ENCODE results near the gene TEKT3.
A peak's percentile ranks its signal among the peaks of the same experiment; 100 is the strongest.

The TEKT3 gene

DNA sequence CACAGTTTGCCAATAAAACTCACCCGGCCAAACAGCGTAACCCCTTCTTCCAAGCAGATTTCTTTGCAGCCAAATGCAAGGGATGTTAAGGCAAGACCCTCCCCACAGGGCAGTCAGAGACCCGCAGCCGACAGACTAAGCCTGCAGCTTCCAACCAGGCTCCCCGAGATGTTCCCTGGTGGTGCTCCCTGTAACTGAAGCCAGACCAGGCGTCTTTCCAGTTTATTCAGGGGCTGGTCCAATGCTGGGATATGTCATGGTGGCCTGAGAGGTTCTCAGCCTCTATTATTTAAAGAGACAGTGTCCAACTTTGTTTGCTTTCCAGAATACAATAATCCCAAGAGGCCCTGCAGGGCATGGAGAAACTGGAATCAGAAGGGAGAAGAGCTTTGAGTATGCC, 76.3 kb downstream of the TEKT3 start, which contains the start of gene PMP22:
Gene PMP22, minus strand, starts transcription at position 196 of the 400 bp plus-strand sequence. CDS start 4,599 bp downstream, outside the sequence.
- DNase-seq (ENCODE audit: low read depth) = no peak

DNA sequence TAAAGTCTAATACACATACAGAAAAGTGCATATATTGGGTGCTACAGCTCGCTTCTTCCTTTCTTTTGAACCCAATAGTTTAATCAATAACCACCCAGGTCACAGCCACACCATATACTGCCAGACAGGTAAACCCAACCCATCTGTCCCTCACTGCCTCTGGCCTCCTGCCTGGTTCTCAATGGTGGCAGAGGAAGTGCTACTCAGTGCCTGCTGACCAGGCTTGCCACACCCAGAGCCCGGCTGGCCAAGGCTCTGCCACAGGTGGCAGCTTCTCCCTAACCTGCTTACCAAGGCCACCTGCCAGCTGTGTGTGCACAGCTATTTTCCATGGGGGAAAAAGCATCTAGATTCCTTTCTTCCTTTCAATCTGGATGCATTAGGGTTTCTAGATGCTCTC, 76.9 kb downstream of the TEKT3 start:
- no peak for DNase-seq (ENCODE audit: low read depth)

DNA sequence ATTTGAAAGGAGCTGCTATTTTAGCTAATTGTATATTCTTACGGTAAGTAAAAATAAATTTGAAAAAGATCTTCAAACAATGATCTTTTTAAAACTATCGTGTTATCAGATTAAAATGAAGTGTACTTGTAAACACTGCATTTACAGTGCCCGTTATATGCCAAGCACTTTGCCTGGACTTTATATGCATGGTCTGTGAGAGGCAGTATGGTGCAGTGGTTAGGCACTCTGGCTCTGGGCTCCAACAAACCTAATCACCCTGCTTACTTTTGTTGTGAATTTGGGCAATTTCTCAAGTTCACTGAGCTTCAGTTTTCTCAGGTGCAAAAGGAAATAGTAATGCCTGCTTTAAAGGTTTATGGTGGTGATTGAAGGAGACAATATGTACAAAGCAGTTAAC, 77.7 kb downstream of the TEKT3 start:
- DNase-seq (ENCODE audit: low read depth) = no peak

DNA sequence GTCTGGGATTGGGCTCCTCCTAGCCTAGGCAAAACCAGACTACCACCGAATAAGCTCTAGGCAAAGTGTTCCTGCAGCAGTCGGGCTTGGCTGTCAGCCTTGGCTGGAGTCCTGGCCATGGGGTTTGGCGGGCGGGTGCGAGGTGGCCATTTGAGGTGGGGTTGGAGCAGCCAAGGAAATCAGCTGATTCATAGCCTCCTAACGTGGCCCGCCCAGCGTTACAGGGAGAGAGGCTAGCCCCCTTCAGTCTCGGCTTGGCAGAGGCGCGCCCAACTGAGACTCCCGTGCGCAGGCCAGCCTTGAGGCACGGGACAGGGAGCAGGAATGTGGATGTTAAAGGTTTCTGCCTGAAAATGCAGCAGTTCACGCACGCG, 78.2 kb downstream of the TEKT3 start:
- DNase-seq (ENCODE audit: low read depth) = no peak

DNA sequence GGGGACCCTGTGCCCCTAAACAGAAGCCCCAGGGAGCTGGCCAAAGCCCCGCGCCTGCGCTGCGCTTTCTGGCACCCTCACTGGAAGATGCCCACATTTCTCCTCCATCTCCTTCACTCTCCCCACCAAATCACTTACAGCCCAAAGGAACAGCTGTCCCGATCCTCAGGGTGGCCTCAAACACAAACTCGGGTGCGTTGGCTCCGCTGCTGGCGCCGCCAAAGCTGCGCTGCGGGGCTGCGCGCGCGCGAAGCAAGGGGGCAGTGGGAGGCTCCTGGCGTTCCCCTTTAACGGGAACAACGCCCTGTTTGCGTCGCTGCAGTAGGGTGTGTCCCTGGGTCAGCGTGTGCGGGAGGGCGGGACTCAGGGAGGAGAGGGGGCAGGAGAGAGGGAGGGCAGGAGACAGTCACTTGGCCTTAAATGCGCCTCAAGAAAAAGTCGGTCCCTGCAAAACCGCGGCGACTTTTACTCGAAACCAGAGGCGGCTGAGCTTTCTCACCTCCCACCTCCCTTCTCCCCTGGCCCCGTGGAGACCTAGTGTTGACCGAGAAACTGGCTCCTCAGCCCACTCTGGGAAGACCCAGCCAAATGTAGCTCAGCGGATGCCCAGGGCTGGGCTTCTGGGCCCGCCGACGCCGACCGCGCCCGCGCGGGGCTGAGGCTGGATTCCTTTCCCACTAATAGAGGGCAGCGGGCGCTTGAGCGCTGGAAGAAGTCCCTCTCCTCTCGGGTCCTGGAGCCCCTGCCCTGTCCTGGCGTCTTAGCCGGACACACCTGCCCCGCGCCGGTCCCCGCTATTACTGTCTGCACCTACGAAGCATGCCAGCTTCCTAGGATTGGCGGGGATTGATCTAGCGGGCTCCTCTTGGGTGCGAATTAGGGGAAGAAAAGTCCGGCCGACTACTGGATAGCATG, 78.8 kb downstream of the TEKT3 start:
- DNase-seq (ENCODE audit: low read depth) = no peak

DNA sequence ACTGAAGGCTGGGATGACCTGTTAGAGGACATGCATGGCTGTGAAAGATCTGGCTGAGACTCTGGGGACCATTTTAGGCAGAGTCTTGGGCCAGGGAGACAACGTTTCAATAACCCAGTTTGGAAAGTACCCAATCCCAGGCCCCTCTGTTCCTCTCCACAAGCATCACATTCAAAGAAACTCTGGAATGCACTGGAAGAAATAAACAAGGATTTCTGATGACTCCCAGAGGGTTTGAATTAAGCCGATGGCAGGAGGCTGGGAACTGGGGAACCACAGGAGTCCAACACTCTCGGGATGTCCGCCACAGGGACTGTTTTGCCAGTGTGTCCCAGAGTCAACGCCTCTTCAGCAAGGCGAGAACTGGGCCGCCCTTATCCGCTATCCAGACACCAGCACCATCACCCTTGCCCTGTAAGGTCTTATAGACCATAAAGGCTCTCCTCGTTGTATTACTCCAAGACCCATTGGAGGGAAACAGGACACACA, 79.6 kb downstream of the TEKT3 start:
- DNase-seq (ENCODE audit: low read depth) = no peak

DNA sequence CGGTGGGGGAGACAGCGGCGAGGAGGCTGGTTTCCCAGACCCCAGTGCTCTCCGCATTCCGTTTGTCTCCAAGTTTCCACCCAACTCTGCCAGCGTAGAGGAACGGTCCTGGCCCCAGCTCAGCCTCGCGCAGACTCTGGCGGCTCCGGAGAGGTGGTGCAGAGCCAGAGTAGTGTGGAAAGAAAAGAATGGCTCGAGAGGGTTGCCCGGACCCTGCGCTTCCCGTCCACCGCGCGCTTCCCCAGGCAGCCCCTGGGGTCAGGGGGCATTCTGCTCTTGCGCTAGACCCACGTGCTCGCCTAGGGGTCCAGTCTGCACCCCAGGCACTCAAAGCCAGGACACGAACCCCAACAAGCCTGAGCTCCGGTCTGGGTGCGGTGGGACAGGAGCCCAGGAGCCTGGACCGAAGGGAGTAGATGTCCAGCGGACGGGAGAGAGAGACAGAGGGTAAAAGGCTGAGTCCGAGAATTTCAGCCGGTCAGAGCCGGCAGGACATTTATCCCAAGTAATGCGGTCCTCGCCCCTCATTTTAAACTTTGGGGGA, 80.1 kb downstream of the TEKT3 start:
- DNase-seq (ENCODE audit: low read depth) = no peak

DNA sequence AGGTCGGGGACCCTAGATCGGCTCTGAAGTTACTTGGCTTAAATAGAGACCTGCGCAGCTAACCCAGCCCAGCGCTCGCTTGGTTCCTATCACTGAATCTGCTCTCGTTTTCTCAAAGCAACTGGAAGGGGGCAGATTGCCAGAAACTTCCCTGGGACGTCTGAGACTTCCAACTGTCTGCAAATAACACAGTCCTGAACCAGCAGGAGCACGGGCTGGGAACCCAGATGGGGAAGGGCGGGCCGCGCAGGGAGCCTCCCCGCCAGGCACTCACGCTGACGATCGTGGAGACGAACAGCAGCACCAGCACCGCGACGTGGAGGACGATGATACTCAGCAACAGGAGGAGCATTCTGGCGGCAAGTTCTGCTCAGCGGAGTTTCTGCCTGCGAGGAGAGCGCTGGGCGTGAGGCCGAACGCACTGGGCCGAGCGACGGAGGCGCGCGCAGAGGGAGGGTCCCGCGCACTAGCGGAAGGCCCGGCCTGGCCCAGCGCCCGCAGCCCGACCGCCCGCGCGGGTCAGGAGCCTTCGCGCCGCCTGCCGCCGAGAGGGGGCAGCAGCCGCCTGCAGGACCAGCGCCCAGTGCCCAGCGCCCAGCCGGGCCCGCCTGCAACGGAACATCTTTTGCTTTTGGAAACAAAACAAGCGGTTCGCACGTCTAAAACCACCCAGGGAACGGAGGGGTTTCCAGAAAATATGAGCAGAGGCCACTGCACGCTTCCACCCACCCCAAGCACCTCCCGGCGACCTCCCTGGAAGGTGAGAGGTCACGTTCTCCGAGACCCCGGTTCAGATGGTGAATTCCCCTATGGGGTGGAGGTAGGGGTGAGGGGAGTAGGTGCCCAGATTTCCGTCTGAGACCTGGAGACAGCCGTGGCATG, 80.8 kb downstream of the TEKT3 start:
- DNase-seq (ENCODE audit: low read depth) = peak; percentile 19

DNA sequence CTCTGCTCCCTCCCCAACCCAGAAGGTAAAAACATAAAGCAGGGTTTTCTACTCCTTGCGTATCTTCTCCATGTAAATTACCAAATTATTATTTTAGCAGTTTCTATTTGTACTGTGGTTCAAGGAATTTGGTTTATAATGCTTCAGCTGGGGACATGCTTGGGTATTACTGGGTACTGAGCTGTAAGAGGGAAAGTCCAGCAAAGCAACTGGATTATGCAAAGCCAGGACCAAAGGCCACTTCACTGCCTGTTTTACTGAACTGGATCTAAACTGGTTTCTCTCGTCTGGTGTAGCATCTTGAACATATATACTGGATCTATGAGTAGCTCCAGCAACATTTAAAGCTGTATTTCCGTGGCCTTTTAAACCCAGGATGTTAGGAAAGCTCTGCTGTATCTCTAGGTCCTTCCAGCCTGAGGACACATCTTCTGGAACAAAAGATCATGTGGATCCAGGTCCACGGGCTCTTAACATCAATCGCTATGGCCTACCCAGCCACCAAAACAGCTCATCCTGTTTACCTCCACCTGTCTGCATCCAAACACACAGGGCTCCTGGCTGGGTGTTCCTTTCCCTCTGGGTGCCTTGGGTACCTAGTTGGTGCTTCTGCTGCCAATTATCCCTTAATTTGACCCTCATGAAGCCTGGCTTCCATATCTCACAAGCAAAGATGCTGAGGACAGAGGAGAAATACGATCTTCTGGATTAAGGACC, 83.4 kb downstream of the TEKT3 start:
- no peak for DNase-seq (ENCODE audit: low read depth)

DNA sequence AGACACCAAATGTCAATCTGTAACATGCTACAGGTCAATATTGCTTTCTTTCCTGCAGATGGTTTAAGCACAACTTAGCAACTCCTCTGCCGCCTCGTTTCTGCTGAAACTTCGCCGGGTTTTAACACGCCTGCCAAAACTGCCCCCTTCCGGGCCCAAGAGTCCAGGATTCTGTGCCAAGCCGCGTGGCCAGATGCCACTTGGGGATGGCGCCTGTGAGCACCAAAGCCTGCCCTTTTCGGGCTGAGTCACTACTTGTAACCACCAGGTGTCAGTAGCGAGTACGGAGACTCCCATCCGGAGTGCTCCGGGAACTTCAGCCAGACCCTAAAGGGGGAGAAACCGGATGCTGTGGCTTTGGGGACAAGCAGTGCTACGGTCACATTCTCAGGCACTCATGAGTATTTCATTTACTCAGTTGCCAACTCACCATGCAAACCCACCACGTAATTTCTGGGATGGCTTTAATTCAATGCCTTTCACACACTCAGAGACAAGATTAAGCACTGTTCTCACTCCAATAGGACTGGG, 84.1 kb downstream of the TEKT3 start:
- peak; percentile 10 for DNase-seq (ENCODE audit: low read depth)

DNA sequence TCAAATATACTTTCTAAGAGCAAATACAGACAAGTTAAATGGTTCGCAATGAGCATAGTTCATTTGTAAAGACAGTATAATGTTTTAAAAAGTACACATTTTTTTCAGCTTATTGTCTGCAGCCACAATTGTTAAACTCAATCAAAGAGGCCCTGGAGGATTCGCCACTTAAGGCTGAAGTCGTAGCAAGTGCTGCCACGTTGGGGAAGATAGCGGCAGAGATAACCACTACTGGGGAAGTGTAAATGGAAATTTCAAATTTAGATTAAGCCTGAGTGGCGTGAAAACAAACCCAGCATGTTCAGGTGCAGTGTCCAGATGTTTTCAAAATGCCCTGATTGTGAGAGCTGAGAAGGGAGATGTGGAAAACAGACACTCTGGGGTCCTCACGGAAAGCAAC, 84.7 kb downstream of the TEKT3 start:
- DNase-seq (ENCODE audit: low read depth) = no peak

DNA sequence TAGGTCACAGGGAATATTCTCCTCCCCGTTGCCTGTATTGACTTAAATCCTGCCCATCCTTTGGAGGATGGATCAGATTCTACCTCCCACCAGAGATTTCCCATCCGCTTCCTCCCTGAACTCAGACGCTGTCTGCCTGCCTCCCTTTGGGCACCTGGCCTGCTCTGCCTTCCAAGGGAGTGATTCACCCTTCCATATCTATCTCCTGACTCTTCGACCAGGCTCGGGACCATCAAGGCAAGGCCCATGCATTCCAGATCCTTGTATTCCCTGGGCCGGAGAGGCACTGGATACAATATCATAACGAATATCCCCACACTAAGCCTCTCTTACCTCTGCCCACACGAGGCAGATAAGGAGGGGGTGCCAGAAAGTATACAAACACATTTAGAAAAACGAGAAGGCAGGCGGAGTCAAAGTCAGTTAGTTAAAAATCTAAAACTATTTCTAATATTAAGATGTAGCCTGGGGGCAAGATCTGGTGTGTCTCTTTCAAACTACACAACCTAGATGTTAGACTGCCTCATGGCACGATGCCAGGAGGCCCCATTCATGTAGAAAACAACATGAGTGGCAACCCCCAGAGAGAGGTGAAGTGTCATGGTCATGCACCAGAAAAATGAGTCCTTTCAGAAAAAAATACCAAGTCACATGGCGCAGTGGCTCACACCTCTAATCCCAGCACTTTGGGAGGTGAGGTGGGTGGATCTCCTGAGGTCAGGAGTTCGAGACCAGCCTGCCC, 85.5 kb downstream of the TEKT3 start:
- DNase-seq (ENCODE audit: low read depth) = no peak

Data from activated T-helper 9 cell treated with anti-CD3 and anti-CD28 coated beads, Interleukin-2, amount 50 U/mL, for 16 hours (primary cell).